GM12878 (cell line): ENCODE data around the gene FNTB. TPM values are rescaled to one million over a fixed set of nuclear protein-coding genes. Genes with fewer than 3 reads are reported as not detected.
A peak's percentile ranks its signal among the peaks of the same experiment; 100 is the strongest.

Source experiments
- ATF3 ChIP-seq: IDR thresholded peaks from 2 replicates; pipeline ENCODE4 v1.6.1; 2011; ENCODE audit warnings: low read depth, mild to moderate bottlenecking, low read length, moderate library complexity, borderline replicate concordance; ENCODE audit errors: extremely low read depth
- CBFB ChIP-seq: IDR thresholded peaks from 2 replicates; pipeline ENCODE4 v1.6.1; 2016; ENCODE audit warnings: antibody characterized with exemption, low read depth
- CEBPB ChIP-seq, 2 experiments: fragments of 150-350 bp in 1 of 2; IDR thresholded peaks; 2 replicates each; pipeline ENCODE4 v1.6.1; 2012 to 2014; ENCODE audit warnings: low read depth in 2 of 2, low read length in 2 of 2, borderline replicate concordance in 1 of 2, inconsistent platforms in 1 of 2
- DPF2 ChIP-seq: fragments of 450-650 bp; IDR thresholded peaks from 2 replicates; pipeline ENCODE4 v1.6.1; 2017; ENCODE audit warnings: mild to moderate bottlenecking
- GATAD2B ChIP-seq: fragments of 450-650 bp; conservative IDR thresholded peaks from 2 replicates; pipeline ENCODE4 v1.6.1; 2017; ENCODE audit warnings: low read depth, mild to moderate bottlenecking, moderate library complexity
- IRF4 ChIP-seq: IDR thresholded peaks from 2 replicates; pipeline ENCODE4 v1.6.1; 2011; ENCODE audit warnings: low read depth, low read length
- KDM1A ChIP-seq: fragments of 200-600 bp; sonication (generic); IDR thresholded peaks from 2 replicates; pipeline ENCODE4 v1.6.1; 2016; ENCODE audit warnings: borderline replicate concordance
- LARP7 ChIP-seq: fragments of 450-650 bp; IDR thresholded peaks from 2 replicates; pipeline ENCODE4 v1.6.1; 2017; ENCODE audit warnings: mild to moderate bottlenecking
- MEF2B ChIP-seq: fragments of 450-650 bp; IDR thresholded peaks from 2 replicates; pipeline ENCODE4 v1.6.1; 2018; ENCODE audit warnings: mild to moderate bottlenecking, moderate library complexity; ENCODE audit not compliant: partially characterized antibody, poor library complexity, severe bottlenecking
- MTA3 ChIP-seq: IDR thresholded peaks from 2 replicates; pipeline ENCODE4 v1.6.1; 2012; ENCODE audit warnings: low read length, inconsistent platforms, borderline replicate concordance
- NR2C1 ChIP-seq: fragments of 450-650 bp; IDR thresholded peaks from 2 replicates; pipeline ENCODE4 v1.6.1; 2017; ENCODE audit warnings: antibody characterized with exemption, mild to moderate bottlenecking, moderate library complexity
- PML ChIP-seq: IDR thresholded peaks from 2 replicates; pipeline ENCODE4 v1.6.1; 2012; ENCODE audit warnings: low read length, inconsistent platforms
- POLR2AphosphoS2 ChIP-seq: IDR thresholded peaks from 2 replicates; pipeline ENCODE4 v1.6.1; 2011; ENCODE audit warnings: low read depth, mild to moderate bottlenecking, low read length, improper control_type of control experiment, moderate library complexity
- RBBP5 ChIP-seq: fragments of 200-600 bp; sonication (generic); conservative IDR thresholded peaks from 2 replicates; pipeline ENCODE4 v1.6.1; 2016
- SIN3A ChIP-seq: IDR thresholded peaks from 2 replicates; pipeline ENCODE4 v1.6.1; 2012; ENCODE audit warnings: low read depth, low read length, improper control_type of control experiment
- SP1 ChIP-seq: IDR thresholded peaks from one replicate; pipeline ENCODE4 v1.6.1; 2011; ENCODE audit warnings: low read depth, low read length
- SRF ChIP-seq, 2 experiments: IDR thresholded peaks; 2 replicates each; pipeline ENCODE4 v1.6.1; 2011; ENCODE audit warnings: low read depth in 2 of 2, low read length in 2 of 2, mild to moderate bottlenecking in 1 of 2, moderate library complexity in 1 of 2
- SUPT20H ChIP-seq: IDR thresholded peaks from 2 replicates; pipeline ENCODE4 v1.6.1; 2011; ENCODE audit warnings: low read depth, mild to moderate bottlenecking, low read length, moderate library complexity, borderline replicate concordance; ENCODE audit not compliant: control insufficient read depth
- SUZ12 ChIP-seq: fragments of 200-600 bp; sonication (generic); IDR thresholded peaks from one replicate; pipeline ENCODE4 v1.6.1; 2018; ENCODE audit warnings: antibody characterized with exemption, mild to moderate bottlenecking; ENCODE audit not compliant: unreplicated experiment
- TARDBP ChIP-seq: IDR thresholded peaks from 2 replicates; pipeline ENCODE4 v1.6.1; 2016; ENCODE audit warnings: borderline replicate concordance
- TCF7 ChIP-seq: IDR thresholded peaks from 2 replicates; pipeline ENCODE4 v1.6.1; 2014; ENCODE audit warnings: antibody characterized with exemption, borderline replicate concordance
- YBX1 ChIP-seq: fragments of 450-650 bp; IDR thresholded peaks from 2 replicates; pipeline ENCODE4 v1.6.1; 2016; ENCODE audit warnings: antibody characterized with exemption
- YY1 ChIP-seq: IDR thresholded peaks from 2 replicates; pipeline ENCODE4 v1.6.1; 2011; ENCODE audit warnings: low read depth, mild to moderate bottlenecking, low read length
- ZNF207 ChIP-seq: fragments of 450-650 bp; IDR thresholded peaks from 2 replicates; pipeline ENCODE4 v1.6.1; 2014; ENCODE audit warnings: antibody characterized with exemption, mild to moderate bottlenecking, borderline replicate concordance
- ZNF24 ChIP-seq: fragments of 450-650 bp; IDR thresholded peaks from 2 replicates; pipeline ENCODE4 v1.6.1; 2017; ENCODE audit warnings: antibody characterized with exemption, mild to moderate bottlenecking
- polyA plus RNA-seq, 11 experiments: library from polyadenylated mRNA; depleted of rRNA in 4 of 11; unstranded in 6 of 11; stranded (reverse) in 5 of 11; fragments of >200 nt; fragmentation: Nextera tagmentation in 4 of 11; fragmentation: Illumina TruSeq in 1 of 11; extraction: Ambion mirVana in 4 of 11; extraction: Trizol in 1 of 11; gene quantifications; 1 replicate in 1 of 11; 2 replicates in 10 of 11; pipeline versions ENCODE4 v1.2.1 to v1.2.3, GENCODE V29; 2011 to 2016; ENCODE audit warnings: inconsistent platforms in 2 of 11, missing spikeins in 2 of 11, low read depth in 1 of 11
- total RNA-seq, 4 experiments: library from RNA; depleted of rRNA in 3 of 4; stranded (reverse); fragments of >200 nt in 3 of 4; fragmentation: Illumina TruSeq in 1 of 4; extraction: Trizol in 1 of 4; gene quantifications; 2 replicates each; pipeline versions ENCODE4 v1.2.1 to v1.2.3, GENCODE V29; 2013 to 2021
- TF ChIP-seq, protein P1 (sequence below): IDR thresholded peaks from 2 replicates; pipeline ENCODE4 v1.6.1; 2012; ENCODE audit warnings: low read depth, low read length, improper control_type of control experiment
- TF ChIP-seq, protein P2 (sequence below): fragments of 450-650 bp; IDR thresholded peaks from 2 replicates; pipeline ENCODE4 v1.6.1; 2017; ENCODE audit warnings: low read depth, mild to moderate bottlenecking, moderate library complexity
- TF ChIP-seq, protein P3 (sequence below): IDR thresholded peaks from 2 replicates; pipeline ENCODE4 v1.6.1; 2011; ENCODE audit warnings: low read depth, low read length, improper control_type of control experiment, borderline replicate concordance

FNTB gene
- total and polyA plus RNA-seq, 10 of the 15 experiments (the other 5 are each of a cell fraction or from before 2014, with no cell fraction given) = 10.4 to 25.1 (median 16.7) TPM

GRCh38 chr14:64952598-64953309 lies 33.9 kb upstream of the FNTB start (continued):
- TF ChIP-seq ATF3 (no peak), RBBP5 (no peak), SIN3A (no peak), TCF7 (no peak), TARDBP (no peak), MEF2B (peak; percentile 60), GATAD2B (no peak), SP1 (no peak), SRF (IDR thresholded peaks at IDR 0.05; ENCODE audit: low read depth in 2 of 2, low read length in 2 of 2) (no peak), ZNF207 (no peak), NR2C1 (no peak), ZNF24 (no peak), CBFB (no peak), IRF4 (no peak), LARP7 (no peak), SUZ12 (no peak), DPF2 (0 out of 2 replicates have a peak, but pooled peaks have one; percentile 36), CEBPB (IDR thresholded peaks at IDR 0.05; ENCODE audit: borderline replicate concordance in 1 of 2, low read depth in 2 of 2, low read length in 2 of 2) (no peak), YBX1 (no peak), YY1 (no peak), KDM1A (no peak), POLR2AphosphoS2 (no peak), PML (no peak), MTA3 (no peak), SUPT20H (no peak)
- TF ChIP-seq, protein P1, sequence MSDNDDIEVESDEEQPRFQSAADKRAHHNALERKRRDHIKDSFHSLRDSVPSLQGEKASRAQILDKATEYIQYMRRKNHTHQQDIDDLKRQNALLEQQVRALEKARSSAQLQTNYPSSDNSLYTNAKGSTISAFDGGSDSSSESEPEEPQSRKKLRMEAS = no peak
- TF ChIP-seq, protein P2, sequence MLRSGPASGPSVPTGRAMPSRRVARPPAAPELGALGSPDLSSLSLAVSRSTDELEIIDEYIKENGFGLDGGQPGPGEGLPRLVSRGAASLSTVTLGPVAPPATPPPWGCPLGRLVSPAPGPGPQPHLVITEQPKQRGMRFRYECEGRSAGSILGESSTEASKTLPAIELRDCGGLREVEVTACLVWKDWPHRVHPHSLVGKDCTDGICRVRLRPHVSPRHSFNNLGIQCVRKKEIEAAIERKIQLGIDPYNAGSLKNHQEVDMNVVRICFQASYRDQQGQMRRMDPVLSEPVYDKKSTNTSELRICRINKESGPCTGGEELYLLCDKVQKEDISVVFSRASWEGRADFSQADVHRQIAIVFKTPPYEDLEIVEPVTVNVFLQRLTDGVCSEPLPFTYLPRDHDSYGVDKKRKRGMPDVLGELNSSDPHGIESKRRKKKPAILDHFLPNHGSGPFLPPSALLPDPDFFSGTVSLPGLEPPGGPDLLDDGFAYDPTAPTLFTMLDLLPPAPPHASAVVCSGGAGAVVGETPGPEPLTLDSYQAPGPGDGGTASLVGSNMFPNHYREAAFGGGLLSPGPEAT = peak; percentile 69; the same call in 1 of the 2 replicates
- TF ChIP-seq, protein P3, sequence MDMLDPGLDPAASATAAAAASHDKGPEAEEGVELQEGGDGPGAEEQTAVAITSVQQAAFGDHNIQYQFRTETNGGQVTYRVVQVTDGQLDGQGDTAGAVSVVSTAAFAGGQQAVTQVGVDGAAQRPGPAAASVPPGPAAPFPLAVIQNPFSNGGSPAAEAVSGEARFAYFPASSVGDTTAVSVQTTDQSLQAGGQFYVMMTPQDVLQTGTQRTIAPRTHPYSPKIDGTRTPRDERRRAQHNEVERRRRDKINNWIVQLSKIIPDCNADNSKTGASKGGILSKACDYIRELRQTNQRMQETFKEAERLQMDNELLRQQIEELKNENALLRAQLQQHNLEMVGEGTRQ = no peak
